ENCODE measurements around the gene MERTK.

DNA sequence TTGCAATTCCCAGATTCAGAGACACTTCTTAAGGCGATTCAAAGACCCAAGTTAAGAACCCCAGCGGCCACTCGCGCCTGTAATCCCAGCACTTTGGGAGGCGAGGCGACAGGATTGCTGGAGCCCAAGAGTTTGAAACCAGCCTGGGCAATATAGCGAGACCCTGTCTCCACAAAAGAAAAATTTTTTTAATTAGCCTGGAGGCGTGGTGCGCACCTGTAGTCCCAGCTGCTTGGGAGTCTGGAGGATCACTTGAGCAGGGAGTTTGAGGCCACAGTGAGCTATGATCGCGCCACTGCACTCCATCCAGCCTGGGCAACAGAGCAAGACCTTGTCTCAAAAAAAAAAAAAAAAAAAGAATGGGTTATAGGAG is 13.8 kb upstream of the MERTK start:
- TF ChIP-seq, protein P1, sequence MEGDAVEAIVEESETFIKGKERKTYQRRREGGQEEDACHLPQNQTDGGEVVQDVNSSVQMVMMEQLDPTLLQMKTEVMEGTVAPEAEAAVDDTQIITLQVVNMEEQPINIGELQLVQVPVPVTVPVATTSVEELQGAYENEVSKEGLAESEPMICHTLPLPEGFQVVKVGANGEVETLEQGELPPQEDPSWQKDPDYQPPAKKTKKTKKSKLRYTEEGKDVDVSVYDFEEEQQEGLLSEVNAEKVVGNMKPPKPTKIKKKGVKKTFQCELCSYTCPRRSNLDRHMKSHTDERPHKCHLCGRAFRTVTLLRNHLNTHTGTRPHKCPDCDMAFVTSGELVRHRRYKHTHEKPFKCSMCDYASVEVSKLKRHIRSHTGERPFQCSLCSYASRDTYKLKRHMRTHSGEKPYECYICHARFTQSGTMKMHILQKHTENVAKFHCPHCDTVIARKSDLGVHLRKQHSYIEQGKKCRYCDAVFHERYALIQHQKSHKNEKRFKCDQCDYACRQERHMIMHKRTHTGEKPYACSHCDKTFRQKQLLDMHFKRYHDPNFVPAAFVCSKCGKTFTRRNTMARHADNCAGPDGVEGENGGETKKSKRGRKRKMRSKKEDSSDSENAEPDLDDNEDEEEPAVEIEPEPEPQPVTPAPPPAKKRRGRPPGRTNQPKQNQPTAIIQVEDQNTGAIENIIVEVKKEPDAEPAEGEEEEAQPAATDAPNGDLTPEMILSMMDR (conservative IDR thresholded peaks at IDR 0.05 in 1 of 2, IDR thresholded peaks at IDR 0.05 in 1 of 2; ENCODE audit: low read depth in 1 of 2, low read length in 2 of 2) = peak in 1 of 2 donors; percentile 8
- no peak for TF ChIP-seq EZH2 (IDR thresholded peaks at IDR 0.05; ENCODE audit: low read length, missing control alignments)
